RWPE1 (cell line): ENCODE data around the gene GSE1.

ENCODE experiments used
- CTCF ChIA-PET: fragments of 350-600 bp; sonication (Branson Sonifier 250); formaldehyde crosslinking; extraction: SDS; loops from one replicate; lab custom pipeline; 2021; lab: Yijun Ruan, JAX
- POLR2A ChIA-PET: fragments of 400-600 bp; formaldehyde crosslinking; extraction: SDS; loops from one replicate; lab custom pipeline; 2020; ENCODE audit warnings: antibody characterized with exemption; ENCODE audit not compliant: low non-redundant PET; lab: Yijun Ruan, JAX
- DNase-seq: peaks from one replicate; pipeline ENCODE4 v3.0.0; 2012; ENCODE audit warnings: low spot score
- H3K27ac ChIP-seq: fragments of 450-650 bp; 2 replicates; pipeline ENCODE4 v1.5.1; 2017
- TF ChIP-seq, protein P1 (sequence below): fragments of 450-650 bp; conservative IDR thresholded peaks from 2 replicates; pipeline ENCODE4 v1.5.1; 2017; ENCODE audit warnings: low read depth, mild to moderate bottlenecking

Gene GSE1

GRCh38 chr16:85674828-85675227, 61.7 kb downstream of the GSE1 start:
- no peak for DNase-seq
- ChIA-PET POLR2A (no interaction called here), CTCF (interaction anchor here (0.6 to 1.2 kb wide), 4 partner anchors 28 to 87 kb away, joined by 3 to 4 read pairs (median 4); no protein-coding TSS in a partner anchor)
- TF ChIP-seq, protein P1, sequence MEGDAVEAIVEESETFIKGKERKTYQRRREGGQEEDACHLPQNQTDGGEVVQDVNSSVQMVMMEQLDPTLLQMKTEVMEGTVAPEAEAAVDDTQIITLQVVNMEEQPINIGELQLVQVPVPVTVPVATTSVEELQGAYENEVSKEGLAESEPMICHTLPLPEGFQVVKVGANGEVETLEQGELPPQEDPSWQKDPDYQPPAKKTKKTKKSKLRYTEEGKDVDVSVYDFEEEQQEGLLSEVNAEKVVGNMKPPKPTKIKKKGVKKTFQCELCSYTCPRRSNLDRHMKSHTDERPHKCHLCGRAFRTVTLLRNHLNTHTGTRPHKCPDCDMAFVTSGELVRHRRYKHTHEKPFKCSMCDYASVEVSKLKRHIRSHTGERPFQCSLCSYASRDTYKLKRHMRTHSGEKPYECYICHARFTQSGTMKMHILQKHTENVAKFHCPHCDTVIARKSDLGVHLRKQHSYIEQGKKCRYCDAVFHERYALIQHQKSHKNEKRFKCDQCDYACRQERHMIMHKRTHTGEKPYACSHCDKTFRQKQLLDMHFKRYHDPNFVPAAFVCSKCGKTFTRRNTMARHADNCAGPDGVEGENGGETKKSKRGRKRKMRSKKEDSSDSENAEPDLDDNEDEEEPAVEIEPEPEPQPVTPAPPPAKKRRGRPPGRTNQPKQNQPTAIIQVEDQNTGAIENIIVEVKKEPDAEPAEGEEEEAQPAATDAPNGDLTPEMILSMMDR = no peak
- H3K27ac ChIP-seq = peak overlapping the region; percentile 46

- DNase-seq = no peak
- ChIA-PET CTCF (interaction anchor here (0.6 to 1.2 kb wide), 8 partner anchors 25 to 638 kb away, joined by 3 to 6 read pairs (median 4); no protein-coding TSS in a partner anchor), POLR2A (no interaction called here)
- TF ChIP-seq, protein P1 = peak; percentile 47; the same call in 1 of the 2 replicates
- H3K27ac ChIP-seq = no peak overlapping the region
Observed at GRCh38 chr16:85675251-85675874, 62.2 kb downstream of the GSE1 start.

GRCh38 chr16:85676466-85676865, 63.3 kb downstream of the GSE1 start:
- H3K27ac ChIP-seq = peak overlapping the region; percentile 13; the same call in 1 of the 2 replicates
- POLR2A ChIA-PET = no interaction called here
- CTCF ChIA-PET = interaction anchor here (1.1 to 1.2 kb wide), 2 partner anchors 23 to 83 kb away, joined by 3 to 6 read pairs; no protein-coding TSS in a partner anchor
- DNase-seq = no peak
- TF ChIP-seq, protein P1 = no peak

- ChIA-PET POLR2A (interaction anchor here (0.7 kb wide), 1 partner anchor 1468 kb away, joined by 4 read pairs; no protein-coding TSS in a partner anchor), CTCF (interaction anchor here (0.6 to 0.9 kb wide), 2 partner anchors 43 to 82 kb away, joined by 3 to 4 read pairs; no protein-coding TSS in a partner anchor)
- DNase-seq = no peak
- H3K27ac ChIP-seq = no peak overlapping the region
- TF ChIP-seq, protein P1 = no peak
Observed at GRCh38 chr16:85677383-85677967, 64.4 kb downstream of the GSE1 start.

- DNase-seq = no peak
- POLR2A ChIA-PET = no interaction called here
- TF ChIP-seq, protein P1 = no peak
- H3K27ac ChIP-seq = no peak overlapping the region; the same call in 1 of the 2 replicates
- CTCF ChIA-PET = interaction anchor here (0.7 to 0.9 kb wide), 2 partner anchors 19 to 82 kb away, joined by 3 read pairs; no protein-coding TSS in a partner anchor
Observed at GRCh38 chr16:85678016-85678415, 64.9 kb downstream of the GSE1 start.

- POLR2A ChIA-PET = no interaction called here
Observed at GRCh38 chr16:85678821-85679220, 65.7 kb downstream of the GSE1 start.

More at GRCh38 chr16:85678821-85679220, 65.7 kb downstream of the GSE1 start:
- TF ChIP-seq, protein P1 = no peak
- CTCF ChIA-PET = interaction anchor here (0.7 to 1.1 kb wide), 2 partner anchors 17 to 100 kb away, joined by 3 read pairs; no protein-coding TSS in a partner anchor
- no peak for DNase-seq
- no peak overlapping the region for H3K27ac ChIP-seq
